Left lung (tissue), 10 donors: ENCODE data around the gene NDFIP1. TPM values are rescaled to one million over a fixed set of nuclear protein-coding genes. Genes with fewer than 3 reads are reported as not detected.
"Not testable (repeated sequence)": the region's sequence is repeated elsewhere in the genome, so short reads cannot be mapped to it uniquely, and the experiment has no call there.

Experiments
- ATAC-seq: fragments of 200-7000 bp; cut with Tn5 transposase; one replicate; pipeline ENCODE4 v1.9.1; 2020; ENCODE audit warnings: moderate library complexity
- DNase-seq, 4 donors: peaks; one replicate each; pipeline ENCODE4 v3.0.0-alpha.2; 2013 to 2020
- H3K27ac ChIP-seq, 2 donors: fragments of 200-600 bp; sonication (generic) in 1 of 2; one replicate each; pipeline versions ENCODE4 v1.5.0 to v1.8.0; 2020 to 2021
- H3K27me3 ChIP-seq, 2 donors: fragments of 200-600 bp; sonication (generic) in 1 of 2; one replicate each; pipeline versions ENCODE4 v1.5.0 to v1.8.0; 2020 to 2021
- H3K36me3 ChIP-seq, 2 donors: fragments of 200-600 bp; sonication (generic) in 1 of 2; one replicate each; pipeline versions ENCODE4 v1.5.0 to v1.8.0; 2020 to 2021
- H3K4me1 ChIP-seq, 2 donors: fragments of 200-600 bp; one replicate each; pipeline ENCODE4 v1.8.0; 2021
- H3K4me3 ChIP-seq, 2 donors: fragments of 200-600 bp; sonication (generic) in 1 of 2; one replicate each; pipeline versions ENCODE4 v1.5.0 to v1.8.0; 2020 to 2021; ENCODE audit warnings: mild to moderate bottlenecking in 1 of 2
- H3K9me3 ChIP-seq, 2 donors: fragments of 200-600 bp; sonication (generic) in 1 of 2; one replicate each; pipeline versions ENCODE4 v1.5.0 to v1.8.0; 2020 to 2021
- intact Hi-C, 2 donors: fragments of 100-400 bp; cut with DNase I; formaldehyde crosslinking; loops; one replicate each; pipeline versions ENCODE4 v1.11.2 to v1.14.2; 2022
- polyA plus RNA-seq, 6 donors: library from polyadenylated mRNA; unstranded; fragments of 120-200 nt; gene quantifications; one replicate each; pipeline ENCODE4 v1.2.1, GENCODE V29; 2013; ENCODE audit not compliant: insufficient read length in 6 of 6
- total RNA-seq, 2 donors: library from RNA; stranded (reverse); fragmentation: NEBNext Ultra II Directional; extraction: Animal tissue kit (Norgen Biotek cat#: 25700); gene quantifications; one replicate each; pipeline ENCODE4 v1.2.1, GENCODE V29; 2021
- TF ChIP-seq, protein P1 (sequence below), 2 donors: fragments of 200-600 bp; sonication (generic) in 1 of 2; IDR thresholded peaks; one replicate each; pipeline versions ENCODE4 v1.5.0 to v1.8.0; 2021; ENCODE audit warnings: antibody characterized with exemption in 2 of 2
- donor health status: DM: no; HTN: yes; CAD: no.
- donor health status: DM: no; HTN: no; CAD: no.

Gene NDFIP1
- total and polyA plus RNA-seq, 8 donors, result 76.5 to 111 (median 103) TPM

DNA sequence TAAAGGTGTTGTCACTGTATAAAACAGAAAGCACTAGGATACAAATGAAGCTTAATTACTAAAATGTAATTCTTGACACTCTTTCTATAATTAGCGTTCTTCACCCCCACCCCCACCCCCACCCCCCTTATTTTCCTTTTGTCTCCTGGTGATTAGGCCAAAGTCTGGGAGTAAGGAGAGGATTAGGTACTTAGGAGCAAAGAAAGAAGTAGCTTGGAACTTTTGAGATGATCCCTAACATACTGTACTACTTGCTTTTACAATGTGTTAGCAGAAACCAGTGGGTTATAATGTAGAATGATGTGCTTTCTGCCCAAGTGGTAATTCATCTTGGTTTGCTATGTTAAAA is 43.8 kb downstream of the NDFIP1 start:
- TF ChIP-seq, protein P1, sequence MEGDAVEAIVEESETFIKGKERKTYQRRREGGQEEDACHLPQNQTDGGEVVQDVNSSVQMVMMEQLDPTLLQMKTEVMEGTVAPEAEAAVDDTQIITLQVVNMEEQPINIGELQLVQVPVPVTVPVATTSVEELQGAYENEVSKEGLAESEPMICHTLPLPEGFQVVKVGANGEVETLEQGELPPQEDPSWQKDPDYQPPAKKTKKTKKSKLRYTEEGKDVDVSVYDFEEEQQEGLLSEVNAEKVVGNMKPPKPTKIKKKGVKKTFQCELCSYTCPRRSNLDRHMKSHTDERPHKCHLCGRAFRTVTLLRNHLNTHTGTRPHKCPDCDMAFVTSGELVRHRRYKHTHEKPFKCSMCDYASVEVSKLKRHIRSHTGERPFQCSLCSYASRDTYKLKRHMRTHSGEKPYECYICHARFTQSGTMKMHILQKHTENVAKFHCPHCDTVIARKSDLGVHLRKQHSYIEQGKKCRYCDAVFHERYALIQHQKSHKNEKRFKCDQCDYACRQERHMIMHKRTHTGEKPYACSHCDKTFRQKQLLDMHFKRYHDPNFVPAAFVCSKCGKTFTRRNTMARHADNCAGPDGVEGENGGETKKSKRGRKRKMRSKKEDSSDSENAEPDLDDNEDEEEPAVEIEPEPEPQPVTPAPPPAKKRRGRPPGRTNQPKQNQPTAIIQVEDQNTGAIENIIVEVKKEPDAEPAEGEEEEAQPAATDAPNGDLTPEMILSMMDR (IDR thresholded peaks at IDR 0.05), result no peak
- Histone ChIP-seq H3K4me1 (peaks cover 0 to 6% of the 10 kb centered on the region in 2 donors), H3K27me3 (no peaks in the 10 kb centered on the region), H3K36me3 (peaks cover 0 to 41% of the 10 kb centered on the region in 2 donors), H3K27ac (no peak overlapping the region), H3K4me3 (no peak overlapping the region), H3K9me3 (no peaks in the 10 kb centered on the region)
- DNase-seq (no peak), ATAC-seq (no peak)
- intact Hi-C loops, result loop anchor here in 1 of 2 donors (5.0 kb wide), 1 partner anchor 395 kb away; no protein-coding TSS in a partner anchor

DNA sequence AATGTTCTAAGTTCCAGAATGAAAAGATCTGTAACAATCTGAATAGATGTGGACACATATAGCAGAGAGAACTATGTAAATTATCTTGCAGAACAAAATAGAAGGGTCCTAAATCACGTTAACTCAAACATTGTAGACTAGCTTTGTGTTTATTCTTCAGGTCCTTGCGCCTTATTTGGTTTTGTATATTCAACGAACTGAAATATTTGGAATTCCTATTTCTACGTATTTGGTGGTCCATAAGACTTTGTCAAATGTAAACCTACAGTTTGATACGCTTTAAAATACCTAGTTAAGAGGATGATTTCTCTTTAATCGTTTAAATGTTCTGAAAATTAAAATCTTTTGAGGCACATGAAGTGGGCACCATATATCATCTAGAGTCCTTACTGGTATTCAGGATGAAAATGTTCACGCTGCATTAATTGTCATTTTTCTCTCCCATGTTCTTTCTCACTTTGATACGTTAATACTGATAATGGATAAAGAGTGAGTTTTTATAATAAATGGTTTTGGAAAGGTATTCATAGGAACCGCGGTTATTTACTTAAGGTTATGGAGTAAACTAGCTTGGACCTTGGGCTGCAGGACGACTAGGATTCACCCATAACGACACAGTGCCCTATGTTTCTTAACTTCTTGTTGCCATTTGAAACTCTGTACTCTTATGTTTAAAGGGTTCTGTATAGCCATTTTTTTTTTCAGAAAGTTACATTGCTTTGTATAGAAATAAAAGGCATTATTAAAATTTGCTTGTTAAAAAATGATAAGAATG is 45.3 kb downstream of the NDFIP1 start:
- ATAC-seq (no peak), DNase-seq (no peak)
- TF ChIP-seq, protein P1 (IDR thresholded peaks at IDR 0.05), result no peak
- H3K36me3 ChIP-seq, result peaks cover 0 to 26% of the 10 kb centered on the region in 2 donors
- H3K9me3 ChIP-seq, result no peaks in the 10 kb centered on the region
- H3K4me3 ChIP-seq, result no peak overlapping the region
- peaks cover 0 to 6% of the 10 kb centered on the region in 2 donors for H3K4me1 ChIP-seq
- intact Hi-C loops, result loop anchor here in 1 of 2 donors (5.0 kb wide), 1 partner anchor 393 kb away; no protein-coding TSS in a partner anchor
- no peaks in the 10 kb centered on the region for H3K27me3 ChIP-seq
- no peak overlapping the region for H3K27ac ChIP-seq

DNA sequence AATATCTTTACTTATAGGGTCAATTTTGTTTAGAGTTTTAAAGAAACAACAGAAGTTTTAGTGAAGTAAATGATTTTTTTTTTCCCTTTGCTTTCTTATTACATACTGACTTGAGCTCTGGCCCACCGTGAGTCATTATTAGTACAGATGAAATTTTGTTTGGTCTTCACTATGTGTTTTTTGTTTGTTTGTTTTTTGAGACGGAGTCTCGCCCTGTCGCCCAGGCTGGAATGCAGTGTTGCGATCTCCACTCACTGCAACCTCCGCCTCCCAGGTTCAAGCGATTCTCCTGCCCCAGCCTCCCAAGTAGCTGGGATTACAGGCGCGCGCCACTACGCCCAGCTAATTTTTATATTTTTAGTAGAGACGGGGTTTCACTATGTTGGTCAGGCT is 45.9 kb downstream of the NDFIP1 start:
- intact Hi-C loops, result loop anchor here in 1 of 2 donors (5.0 kb wide), 1 partner anchor 393 kb away; no protein-coding TSS in a partner anchor
- not testable (repeated sequence) for DNase-seq, ATAC-seq

DNA sequence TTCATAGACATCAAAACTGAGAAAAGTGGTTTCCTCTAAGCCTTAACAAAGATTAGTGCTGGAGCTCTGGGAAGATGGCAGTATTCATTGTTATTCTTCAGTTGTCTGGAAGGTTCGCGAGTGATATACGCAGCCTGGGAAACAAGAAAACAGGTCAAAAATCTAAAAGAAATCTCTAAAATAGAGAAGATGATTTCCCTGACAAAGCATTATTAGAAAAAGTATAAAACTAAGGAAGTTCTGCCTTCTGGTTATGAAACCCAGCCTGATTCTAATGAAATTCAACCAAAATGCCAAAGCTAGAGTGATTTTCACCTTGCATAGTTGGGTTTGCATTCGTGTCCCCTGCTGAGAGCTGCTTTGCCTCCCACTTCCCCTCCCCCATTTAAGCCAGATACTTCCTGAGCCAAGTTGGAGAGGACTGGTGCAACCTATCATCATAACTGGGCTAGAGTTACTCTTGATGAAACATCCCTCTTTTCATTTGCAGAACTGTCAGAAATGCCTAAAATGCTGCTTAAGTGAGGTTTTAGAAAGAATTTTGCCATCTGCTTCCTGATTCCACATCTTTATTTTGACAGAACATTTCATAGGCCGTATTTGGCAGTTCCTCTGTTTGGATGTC is 48.4 kb downstream of the NDFIP1 start:
- TF ChIP-seq, protein P1 (IDR thresholded peaks at IDR 0.05), result no peak
- Histone ChIP-seq H3K27ac (no peak overlapping the region), H3K36me3 (peaks cover 0 to 8% of the 10 kb centered on the region in 2 donors), H3K4me3 (no peak overlapping the region), H3K27me3 (no peaks in the 10 kb centered on the region), H3K9me3 (no peaks in the 10 kb centered on the region), H3K4me1 (no peaks in the 10 kb centered on the region)
- no peak for ATAC-seq
- DNase-seq, result no peak
- intact Hi-C loops, result no loop called here

More for the DNA sequence above, 45.9 kb downstream of the NDFIP1 start:
- peaks cover 0 to 23% of the 10 kb centered on the region in 2 donors for H3K36me3 ChIP-seq
- H3K4me3 ChIP-seq, H3K27ac ChIP-seq, H3K4me1 ChIP-seq, H3K9me3 ChIP-seq, H3K27me3 ChIP-seq: not testable (repeated sequence)

DNA sequence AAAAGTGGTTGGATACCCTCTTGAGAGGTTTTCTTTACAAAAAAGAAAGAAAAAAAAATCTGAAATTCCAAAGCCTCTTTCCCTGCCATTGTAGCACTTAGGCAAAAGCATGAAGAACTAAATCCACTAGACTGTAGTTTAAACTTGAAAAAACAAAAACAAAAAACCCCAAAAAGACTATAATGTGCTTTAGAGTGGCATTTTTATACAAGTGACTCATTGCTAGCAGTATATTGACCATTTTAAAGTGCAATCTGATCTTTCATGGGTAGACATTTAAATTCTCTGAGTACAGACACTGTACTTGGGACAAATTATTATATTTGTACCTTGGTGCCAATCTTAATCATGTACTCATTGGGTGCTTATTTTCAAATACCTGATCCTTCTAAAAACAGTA is 50.8 kb downstream of the NDFIP1 start:
- no peaks in the 10 kb centered on the region for H3K27me3 ChIP-seq
- TF ChIP-seq, protein P1 (IDR thresholded peaks at IDR 0.05), result no peak
- DNase-seq (no peak), ATAC-seq (no peak)
- H3K4me1 ChIP-seq, result no peaks in the 10 kb centered on the region
- no peaks in the 10 kb centered on the region for H3K9me3 ChIP-seq
- H3K4me3 ChIP-seq, result no peak overlapping the region
- peaks cover 0 to 7% of the 10 kb centered on the region in 2 donors for H3K36me3 ChIP-seq
- intact Hi-C loops, result no loop called here
- H3K27ac ChIP-seq, result no peak overlapping the region
